ENCODE data around the gene GNB1. TPM values are rescaled to one million over a fixed set of nuclear protein-coding genes. Genes with fewer than 3 reads are reported as not detected.

The GNB1 gene
- polyA plus RNA-seq, 3 donors, result 41.9 to 357 (median 111) TPM

Other genes starting within 250 kb of the GNB1 start
- gene CDK11B, start 232.1 kb downstream of the GNB1 start, polyA plus RNA-seq, result 10 to 100 TPM in 1 of 3 donors, 1 to 10 TPM in 2; 2.5 to 12.7 (median 6.6) TPM
- gene SLC35E2B, start 198.3 kb downstream of the GNB1 start, polyA plus RNA-seq, result 10 to 100 TPM; 12.2 to 29.2 (median 17.7) TPM
- gene CDK11A, start 166.7 kb downstream of the GNB1 start, polyA plus RNA-seq, result 10 to 100 TPM in 2 of 3 donors, 1 to 10 TPM in 1; 4.4 to 80.1 (median 13.3) TPM
- 100 to 1,000 TPM; 175 to 425 (median 235) TPM for gene NADK, start 112.6 kb downstream of the GNB1 start, polyA plus RNA-seq
- under 1 TPM in 1 of 3 donors, not detected in 2; 0.24 TPM for gene CALML6, start 24.2 kb upstream of the GNB1 start, polyA plus RNA-seq
- 1 to 10 TPM in 1 of 3 donors, not detected in 2; 2.3 TPM for gene TMEM52, start 28.2 kb upstream of the GNB1 start, polyA plus RNA-seq
- not detected for gene CFAP74, start 112.7 kb upstream of the GNB1 start, polyA plus RNA-seq
- gene GABRD, start 128.3 kb upstream of the GNB1 start, polyA plus RNA-seq, result not detected
- gene PRKCZ, start 159.3 kb upstream of the GNB1 start, polyA plus RNA-seq, result 1 to 10 TPM in 2 of 3 donors, under 1 TPM in 1; 0.74 to 1.9 (median 1.4) TPM